NCI-H748 treated with DMSO at 0.1 percent for 48 hours (cell line): Measurements from ENCODE around the gene ARFGAP1.

ENCODE experiments used
- DNase-seq: peaks from one replicate; lab custom pipeline; 2025; lab: John Stamatoyannopoulos, UW

Gene ARFGAP1

GRCh38 chr20:63307538-63308217, 35.1 kb downstream of the ARFGAP1 start:
- DNase-seq: no peak

DNA sequence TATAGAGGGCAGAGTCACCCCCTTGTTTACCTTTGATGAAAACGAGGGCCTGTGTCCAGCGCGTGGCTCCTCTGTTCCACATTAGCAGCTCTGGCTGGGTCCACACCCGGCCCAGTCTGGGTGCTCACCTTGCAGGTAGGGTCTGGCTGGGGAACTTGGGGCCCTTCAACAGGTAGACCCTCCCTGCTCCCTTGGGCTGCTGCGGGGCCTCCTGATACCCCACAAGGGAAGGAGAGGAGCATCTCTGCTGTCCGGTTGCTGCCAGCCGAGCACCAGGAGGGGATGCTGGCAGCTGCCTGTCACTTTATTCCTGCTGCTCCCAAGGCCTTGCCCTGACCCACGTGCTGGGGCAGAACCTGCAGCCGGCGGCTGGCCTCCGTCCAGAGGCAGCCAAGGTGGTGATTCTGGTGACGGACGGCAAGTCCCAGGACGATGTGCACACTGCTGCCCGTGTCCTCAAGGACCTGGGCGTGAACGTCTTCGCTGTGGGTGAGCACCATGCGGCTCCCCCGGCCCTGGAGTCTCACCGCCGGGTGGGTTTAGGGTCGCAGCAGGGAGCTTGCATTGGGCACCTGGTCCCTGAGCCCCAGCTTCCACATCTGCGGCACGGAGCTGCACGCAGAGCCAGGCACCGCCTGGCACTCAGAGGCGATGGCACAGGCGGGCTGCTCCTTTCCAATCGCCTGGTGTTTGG, 35.8 kb downstream of the ARFGAP1 start:
- no peak for DNase-seq

DNA sequence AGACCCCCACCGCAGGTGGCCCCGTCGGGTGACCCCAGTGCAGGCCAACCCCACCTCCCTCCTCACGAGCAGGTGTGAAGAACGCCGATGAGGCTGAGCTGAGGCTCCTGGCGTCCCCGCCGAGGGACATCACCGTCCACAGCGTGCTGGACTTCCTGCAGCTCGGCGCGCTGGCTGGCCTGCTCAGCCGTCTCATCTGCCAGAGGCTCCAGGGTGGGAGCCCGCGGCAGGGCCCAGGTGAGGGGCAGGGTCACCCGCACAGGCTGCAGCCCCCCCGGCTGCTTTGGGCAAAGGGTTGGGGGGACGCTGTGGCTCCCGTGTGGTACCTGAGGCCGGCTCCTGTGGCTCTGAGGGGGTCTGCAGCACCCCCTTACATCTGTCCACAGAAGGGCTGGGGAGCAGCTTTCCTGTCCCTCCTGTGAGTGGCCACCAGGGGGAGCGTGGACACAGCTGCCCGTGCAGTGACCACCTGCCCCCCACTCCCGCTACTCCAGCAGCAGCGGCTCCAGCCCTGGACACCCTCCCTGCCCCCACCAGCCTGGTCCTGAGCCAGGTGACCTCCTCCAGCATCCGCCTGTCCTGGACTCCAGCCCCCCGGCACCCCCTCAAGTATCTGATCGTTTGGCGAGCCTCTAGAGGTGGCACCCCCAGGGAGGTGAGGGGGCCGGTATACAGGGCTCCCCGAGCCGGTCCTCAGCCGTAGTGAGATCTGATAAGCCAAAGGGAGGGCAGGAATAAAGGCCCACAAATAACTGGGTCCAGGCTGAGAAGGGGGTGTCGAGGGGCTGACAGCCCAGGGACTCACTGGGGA, 36.9 kb downstream of the ARFGAP1 start:
- peak; percentile 1 for DNase-seq

DNA sequence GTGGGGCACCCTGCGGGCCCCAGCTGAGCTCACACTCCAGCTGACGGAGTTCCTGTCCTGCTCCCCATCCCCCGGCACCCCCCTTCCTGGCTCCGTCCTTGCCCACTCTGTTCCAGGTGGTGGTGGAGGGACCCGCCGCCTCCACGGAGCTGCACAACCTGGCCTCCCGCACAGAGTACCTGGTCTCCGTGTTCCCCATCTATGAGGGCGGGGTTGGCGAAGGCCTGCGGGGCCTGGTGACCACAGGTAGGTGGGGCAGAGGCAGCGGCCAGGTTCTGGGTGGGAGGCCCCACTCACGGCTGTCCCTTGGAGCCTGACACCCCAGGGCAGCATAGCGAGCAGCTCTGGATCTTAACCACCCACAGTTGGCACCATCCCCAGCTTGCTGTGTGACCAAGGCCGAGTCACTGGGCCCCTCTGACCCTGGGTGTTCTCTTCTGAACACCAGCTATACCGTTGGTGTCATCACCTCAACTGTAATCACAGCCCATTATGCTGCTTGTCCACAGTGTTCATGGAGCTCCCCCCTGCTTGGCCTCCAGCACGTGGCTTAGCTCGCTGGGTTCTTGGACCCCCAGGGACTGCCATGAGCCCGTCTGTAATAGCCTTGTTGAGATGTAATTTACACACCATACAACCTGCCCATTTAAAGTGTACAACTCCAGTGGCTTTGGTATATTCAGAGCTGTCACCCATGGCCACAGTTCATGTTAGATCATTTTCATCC, 37.8 kb downstream of the ARFGAP1 start:
- DNase-seq: no peak

DNA sequence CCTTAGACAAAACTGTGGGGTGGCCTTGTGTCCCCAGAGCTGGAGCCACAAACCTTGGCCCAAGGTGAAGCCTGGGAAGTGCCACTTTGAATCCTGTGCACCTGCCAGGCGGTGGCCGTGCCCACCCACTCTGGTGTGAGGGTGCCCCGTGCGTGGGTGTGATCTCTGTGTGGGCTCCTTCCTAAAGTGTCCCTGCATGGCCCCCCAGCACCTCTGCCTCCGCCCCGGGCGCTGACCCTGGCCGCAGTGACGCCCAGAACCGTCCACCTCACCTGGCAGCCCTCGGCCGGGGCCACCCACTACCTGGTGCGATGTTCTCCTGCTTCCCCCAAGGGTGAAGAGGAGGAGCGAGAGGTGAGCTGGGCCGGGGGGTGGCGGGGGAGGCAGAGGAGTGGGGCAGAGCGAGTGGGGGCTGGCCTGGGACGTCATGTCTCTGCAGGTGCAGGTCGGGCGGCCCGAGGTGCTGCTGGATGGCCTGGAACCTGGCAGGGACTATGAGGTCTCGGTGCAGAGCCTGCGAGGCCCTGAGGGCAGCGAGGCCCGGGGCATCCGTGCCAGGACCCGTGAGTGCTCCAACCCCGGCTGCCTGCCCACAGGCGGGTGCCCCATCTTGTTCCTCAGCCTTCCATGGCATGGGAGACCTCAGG, 38.7 kb downstream of the ARFGAP1 start:
- no peak for DNase-seq

- no peak for DNase-seq
Observed at GRCh38 chr20:63311833-63312243, 39.2 kb downstream of the ARFGAP1 start.

DNA sequence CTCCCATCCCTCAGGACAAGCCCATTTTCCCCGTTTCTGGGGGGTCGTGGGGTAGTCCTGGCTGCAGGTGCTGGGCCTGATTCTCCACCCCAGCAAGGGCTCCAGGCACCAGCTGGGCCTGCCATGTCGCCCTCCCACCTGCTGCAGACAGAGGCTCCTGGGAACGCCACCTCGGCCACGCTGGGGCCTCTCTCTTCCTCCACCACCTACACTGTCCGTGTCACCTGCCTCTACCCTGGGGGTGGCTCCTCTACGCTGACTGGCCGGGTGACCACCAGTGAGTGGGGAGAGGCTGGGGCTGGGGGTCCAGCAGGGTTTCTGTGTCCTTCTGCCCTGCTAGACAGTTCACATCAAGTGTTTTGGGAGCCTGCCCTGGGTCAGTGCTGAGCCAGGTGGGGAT, 39.7 kb downstream of the ARFGAP1 start:
- DNase-seq: no peak

DNA sequence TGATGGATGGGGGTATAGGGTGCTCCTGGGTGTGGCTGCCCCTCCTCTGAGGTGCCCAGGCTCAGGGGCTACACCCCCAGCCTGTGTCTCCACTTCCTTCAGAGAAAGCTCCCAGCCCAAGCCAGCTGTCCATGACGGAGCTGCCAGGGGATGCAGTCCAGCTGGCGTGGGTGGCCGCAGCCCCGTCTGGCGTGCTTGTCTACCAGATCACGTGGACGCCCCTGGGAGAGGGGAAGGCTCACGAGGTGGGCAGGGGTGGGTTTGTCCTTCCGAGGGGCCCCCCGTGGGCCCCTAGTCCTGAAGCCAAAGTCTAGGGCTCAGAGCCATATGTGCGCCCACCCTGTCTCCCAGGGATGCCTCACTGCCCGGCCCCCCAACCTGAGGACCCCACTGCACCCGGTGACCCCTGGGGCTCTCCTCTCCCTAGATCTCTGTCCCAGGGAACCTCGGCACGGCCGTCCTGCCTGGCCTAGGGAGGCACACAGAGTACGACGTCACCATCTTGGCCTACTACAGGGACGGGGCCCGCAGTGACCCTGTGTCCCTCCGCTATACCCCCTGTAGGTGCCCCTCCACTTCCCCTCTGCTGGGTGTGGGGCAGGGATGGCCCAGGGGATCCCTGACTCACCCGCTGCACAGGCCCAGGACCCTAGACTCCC, 40.2 kb downstream of the ARFGAP1 start:
- DNase-seq: no peak

- no peak for DNase-seq
Observed at GRCh38 chr20:63313349-63314014, 40.9 kb downstream of the ARFGAP1 start.

DNA sequence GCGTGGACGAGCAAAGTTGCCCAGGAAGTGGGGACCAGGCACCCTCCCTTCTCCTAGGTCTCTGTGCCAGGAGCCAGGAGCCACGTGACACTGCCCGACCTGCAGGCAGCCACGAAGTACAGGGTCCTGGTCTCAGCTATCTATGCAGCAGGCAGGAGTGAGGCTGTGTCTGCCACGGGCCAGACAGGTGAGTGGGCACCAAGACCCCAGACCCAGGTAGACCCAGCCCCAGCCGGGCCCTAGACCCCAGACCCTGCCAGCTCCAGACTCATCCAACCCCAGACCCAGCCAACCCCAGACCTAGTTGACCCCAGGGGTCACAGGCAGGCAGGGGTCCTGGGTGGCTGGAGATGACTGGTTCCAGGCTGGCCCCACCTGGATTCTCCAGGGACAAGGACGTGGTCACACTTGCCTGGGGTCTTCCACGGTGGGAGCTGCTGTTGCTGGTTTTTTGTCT, 41.4 kb downstream of the ARFGAP1 start:
- DNase-seq: no peak

DNA sequence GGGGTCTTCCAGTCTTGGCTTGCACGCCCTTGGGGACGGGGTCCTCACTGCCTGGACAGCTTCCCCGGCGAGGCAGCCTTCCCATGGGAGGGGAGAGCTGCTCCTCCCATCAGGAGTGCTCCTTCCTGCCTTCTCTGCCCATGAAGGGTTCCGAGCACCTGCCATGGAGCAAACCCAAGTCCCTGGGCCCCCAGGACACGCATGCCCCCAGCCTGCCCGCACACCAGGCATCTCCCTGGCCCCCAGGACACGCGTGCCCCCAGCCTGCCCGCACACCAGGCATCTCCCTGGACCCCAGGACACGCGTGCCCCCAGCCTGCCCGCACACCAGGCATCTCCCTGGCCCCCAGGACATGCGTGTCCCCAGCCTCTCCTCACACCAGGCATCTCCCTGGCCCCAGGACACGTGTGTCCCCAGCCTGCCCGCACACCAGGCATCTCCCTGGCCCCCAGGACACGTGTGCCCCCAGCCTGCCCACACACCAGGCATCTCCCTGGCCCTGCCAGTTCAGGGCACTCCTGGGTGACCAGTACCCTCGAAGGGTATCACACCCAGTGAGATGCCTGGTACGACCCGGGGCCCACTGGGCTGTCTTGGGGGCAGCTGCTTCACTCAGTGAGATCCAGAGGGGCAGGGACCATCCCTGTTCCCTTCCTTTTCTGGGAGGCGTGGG, 42.1 kb downstream of the ARFGAP1 start:
- DNase-seq: no peak

- no peak for DNase-seq
Observed at GRCh38 chr20:63315240-63315689, 42.7 kb downstream of the ARFGAP1 start.

DNA sequence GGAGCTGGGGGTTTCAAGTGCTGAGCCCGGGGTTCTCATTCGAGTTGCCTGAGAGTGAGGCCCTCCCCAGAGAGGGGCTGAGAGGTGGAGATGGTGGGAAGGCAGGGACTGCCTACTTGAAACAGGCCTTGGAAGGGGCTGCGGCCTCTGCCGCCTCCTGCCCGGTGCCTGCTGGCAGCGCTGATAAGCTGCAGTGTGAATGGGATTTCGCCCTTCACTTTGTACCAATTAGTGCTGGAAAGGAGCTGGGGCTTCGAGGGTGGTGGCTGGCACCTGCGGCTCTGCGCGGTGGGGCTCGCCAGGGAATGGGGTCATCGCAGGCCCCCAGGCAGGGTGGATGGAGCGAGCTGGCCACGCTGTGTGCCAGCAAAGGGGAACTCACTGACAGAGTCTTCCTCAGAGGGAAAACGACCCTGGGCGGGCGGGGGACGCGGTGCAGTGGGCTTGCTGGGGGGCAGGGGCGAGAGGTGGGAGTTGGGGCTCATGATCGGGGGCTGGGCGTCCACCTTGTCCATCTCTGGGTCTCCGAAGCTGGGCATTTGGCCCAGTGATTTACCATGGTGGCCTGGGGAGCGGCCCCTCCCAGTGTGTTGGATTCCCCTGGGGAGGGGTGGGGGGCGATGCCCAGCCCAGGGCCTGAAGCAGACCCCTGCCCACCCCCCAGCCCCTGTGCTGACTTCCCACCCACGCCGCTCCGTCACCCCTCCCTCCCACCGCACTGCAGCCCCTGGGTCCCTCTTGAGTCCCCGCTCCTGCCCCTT, 43.3 kb downstream of the ARFGAP1 start:
- DNase-seq: no peak

DNA sequence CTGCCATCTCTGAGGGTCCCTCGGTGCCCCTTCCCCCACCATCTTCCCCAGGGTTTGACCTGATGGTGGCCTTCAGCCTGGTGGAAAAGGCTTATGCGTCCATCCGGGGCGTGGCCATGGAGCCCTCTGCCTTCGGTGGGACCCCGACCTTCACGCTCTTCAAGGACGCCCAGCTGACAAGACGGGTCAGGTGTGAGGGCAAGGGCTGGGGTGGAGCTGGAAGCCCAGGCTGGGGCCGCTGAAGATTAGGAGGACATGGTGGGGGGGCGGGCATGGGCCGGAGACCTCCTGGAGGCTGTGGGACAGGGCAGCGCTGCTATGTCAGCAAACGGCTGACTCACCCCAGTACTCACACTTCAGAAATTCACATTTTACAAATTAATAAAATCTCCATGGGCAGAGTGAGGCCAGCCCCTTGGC, 43.9 kb downstream of the ARFGAP1 start:
- no peak for DNase-seq

DNA sequence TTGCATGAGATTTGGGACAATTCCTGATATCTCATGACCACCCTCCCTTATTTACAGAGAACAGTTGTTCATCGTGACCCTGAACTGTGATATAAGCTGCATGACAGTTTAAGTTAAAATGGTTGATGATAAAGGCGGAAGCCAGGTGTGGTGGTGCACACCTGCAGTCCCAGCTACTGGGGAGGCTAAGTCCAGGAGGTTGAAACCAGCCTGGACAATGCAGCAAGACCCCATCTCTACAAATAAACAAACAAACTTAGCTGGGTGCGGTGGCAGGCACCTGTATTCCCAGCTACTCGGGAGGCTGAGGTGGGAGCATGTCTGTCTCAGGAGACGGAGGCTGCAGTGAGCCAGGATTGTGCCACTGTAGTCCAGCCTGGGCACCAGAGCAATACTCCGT, 44.4 kb downstream of the ARFGAP1 start:
- no peak for DNase-seq

DNA sequence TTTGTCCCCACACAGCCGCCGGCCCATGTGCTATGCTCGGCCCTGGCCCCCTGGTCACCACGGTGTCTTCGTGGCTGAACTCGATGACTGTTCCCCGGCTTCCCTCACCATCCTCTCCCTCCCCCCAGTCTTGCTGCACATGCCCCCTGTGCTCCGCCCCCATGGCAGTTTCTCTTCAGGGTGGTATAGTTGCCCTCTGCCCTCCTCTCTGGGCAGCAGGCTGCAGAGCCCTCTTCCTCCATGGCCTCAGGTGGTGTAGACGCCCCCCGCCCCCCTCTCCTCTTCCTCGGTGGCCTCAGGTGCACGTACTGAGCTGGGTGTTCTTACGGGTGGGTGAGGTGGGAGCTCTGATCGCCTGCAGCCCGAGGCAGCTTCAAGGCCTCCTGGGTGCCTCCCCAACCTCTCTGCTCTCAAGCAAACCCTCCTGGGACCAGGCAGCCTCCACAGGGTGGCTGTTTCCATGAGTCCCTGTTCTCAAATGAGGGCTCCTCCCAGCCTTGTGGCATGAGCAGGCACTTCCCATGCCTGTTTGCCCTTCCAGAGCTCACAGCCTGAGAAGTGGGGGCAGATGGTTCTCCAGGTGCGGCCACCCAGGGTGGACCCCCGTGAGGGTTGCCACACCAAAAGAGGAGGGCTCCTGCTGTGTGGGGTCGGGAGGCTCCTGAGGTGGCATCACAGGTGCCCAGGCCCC, 45.1 kb downstream of the ARFGAP1 start:
- DNase-seq: no peak

DNA sequence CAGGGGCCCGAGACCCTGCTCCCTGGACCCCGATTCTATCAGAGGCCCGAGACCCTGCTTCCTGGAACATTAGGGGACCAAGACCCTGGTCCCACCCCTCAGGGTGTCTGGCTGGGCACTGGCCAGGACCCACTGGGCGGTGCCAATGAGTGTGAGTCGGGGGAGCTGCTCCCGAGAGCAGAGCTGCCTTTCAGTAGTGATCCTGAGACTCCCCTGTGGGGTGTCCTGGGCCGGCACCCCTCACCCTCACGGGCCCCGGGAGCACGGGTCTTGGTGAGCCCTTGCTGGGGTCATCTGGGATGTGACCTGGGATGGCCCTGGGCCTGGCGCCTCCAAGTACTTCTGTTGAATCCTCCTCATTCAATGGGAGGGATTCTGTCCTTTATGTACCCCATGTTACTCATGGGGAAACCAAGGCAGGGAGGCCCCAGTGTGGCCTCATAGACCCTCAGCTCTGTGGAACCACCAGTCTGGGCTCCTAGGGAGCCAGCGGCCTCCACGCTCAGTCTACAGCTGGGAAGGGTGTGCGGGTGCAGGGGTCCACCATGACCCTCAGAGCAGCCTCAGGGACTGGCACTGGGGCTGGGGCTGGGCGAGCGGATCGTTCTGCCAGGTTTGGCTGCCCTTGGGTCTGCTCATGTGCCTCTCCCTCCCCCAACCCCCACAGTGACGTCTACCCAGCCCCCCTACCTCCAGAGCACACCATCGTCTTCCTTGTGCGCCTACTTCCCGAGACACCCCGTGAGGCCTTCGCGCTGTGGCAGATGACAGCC, 46.0 kb downstream of the ARFGAP1 start:
- DNase-seq: no peak
